ENCODE measurements around the gene MED14. TPM values are rescaled to one million over a fixed set of nuclear protein-coding genes. Genes with fewer than 3 reads are reported as not detected.

Gene MED14
- total and polyA plus RNA-seq, 2 of the 13 experiments (the other 11 are each of a cell fraction or from before 2014, with no cell fraction given) = 10.2 to 16.3 TPM

- no peak for TF ChIP-seq TIGD3 (CRISPR knock-in tag; IDR thresholded peaks at IDR 0.05; ENCODE audit: borderline replicate concordance)
- no peak for TF ChIP-seq NPAS2 (CRISPR knock-in tag; IDR thresholded peaks at IDR 0.05; ENCODE audit: borderline replicate concordance)
- no peak for TF ChIP-seq ZNF678 (CRISPR knock-in tag; IDR thresholded peaks at IDR 0.05)
- no peak for TF ChIP-seq MEIS1 (CRISPR knock-in tag; IDR thresholded peaks at IDR 0.05; ENCODE audit: borderline replicate concordance)
- no peak for TF ChIP-seq ZNF24 (IDR thresholded peaks at IDR 0.05)
- TF ChIP-seq PAF1 (CRISPR knock-in tag; IDR thresholded peaks at IDR 0.05) = no peak
- no peak for TF ChIP-seq ZNF138 (CRISPR knock-in tag; IDR thresholded peaks at IDR 0.05; ENCODE audit: low read depth)
- no peak for TF ChIP-seq ZNF20 (CRISPR knock-in tag; IDR thresholded peaks at IDR 0.05)
- no peak for TF ChIP-seq TEAD2 (CRISPR knock-in tag; IDR thresholded peaks at IDR 0.05)
- no peak for TF ChIP-seq ZBTB1 (CRISPR knock-in tag; IDR thresholded peaks at IDR 0.05; ENCODE audit: borderline replicate concordance)
- TF ChIP-seq, protein P1, sequence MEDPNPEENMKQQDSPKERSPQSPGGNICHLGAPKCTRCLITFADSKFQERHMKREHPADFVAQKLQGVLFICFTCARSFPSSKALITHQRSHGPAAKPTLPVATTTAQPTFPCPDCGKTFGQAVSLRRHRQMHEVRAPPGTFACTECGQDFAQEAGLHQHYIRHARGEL (CRISPR knock-in tag; IDR thresholded peaks at IDR 0.05) = no peak
- TF ChIP-seq NFATC3 (CRISPR knock-in tag; IDR thresholded peaks at IDR 0.05) = no peak
- peak; percentile 50; the same call in 1 of the 2 replicates for TF ChIP-seq ZSCAN21 (CRISPR knock-in tag; IDR thresholded peaks at IDR 0.05; ENCODE audit: borderline replicate concordance)
- TF ChIP-seq ZNF180 (CRISPR knock-in tag; IDR thresholded peaks at IDR 0.05; ENCODE audit: borderline replicate concordance, low read depth) = no peak
- TF ChIP-seq UBTF (CRISPR knock-in tag; IDR thresholded peaks at IDR 0.05) = peak; percentile 40; the same call in 1 of the 2 replicates
- TF ChIP-seq ZNF562 (CRISPR knock-in tag; IDR thresholded peaks at IDR 0.05; ENCODE audit: borderline replicate concordance) = no peak
- TF ChIP-seq ZNF10 (CRISPR knock-in tag; IDR thresholded peaks at IDR 0.05; ENCODE audit: borderline replicate concordance, low read depth) = no peak
- TF ChIP-seq ZBTB38 (CRISPR knock-in tag; IDR thresholded peaks at IDR 0.05) = peak; percentile 20; the same call in 1 of the 2 replicates
- no peak for TF ChIP-seq MTA3 (CRISPR knock-in tag; IDR thresholded peaks at IDR 0.05)
- TF ChIP-seq ZNF296 (CRISPR knock-in tag; conservative IDR thresholded peaks at IDR 0.05) = no peak
- no peak for TF ChIP-seq ZNF235 (CRISPR knock-in tag; IDR thresholded peaks at IDR 0.05; ENCODE audit: borderline replicate concordance)
- no peak for TF ChIP-seq ZNF431 (CRISPR knock-in tag; IDR thresholded peaks at IDR 0.05; ENCODE audit: borderline replicate concordance, low read depth)
- TF ChIP-seq, protein P2, sequence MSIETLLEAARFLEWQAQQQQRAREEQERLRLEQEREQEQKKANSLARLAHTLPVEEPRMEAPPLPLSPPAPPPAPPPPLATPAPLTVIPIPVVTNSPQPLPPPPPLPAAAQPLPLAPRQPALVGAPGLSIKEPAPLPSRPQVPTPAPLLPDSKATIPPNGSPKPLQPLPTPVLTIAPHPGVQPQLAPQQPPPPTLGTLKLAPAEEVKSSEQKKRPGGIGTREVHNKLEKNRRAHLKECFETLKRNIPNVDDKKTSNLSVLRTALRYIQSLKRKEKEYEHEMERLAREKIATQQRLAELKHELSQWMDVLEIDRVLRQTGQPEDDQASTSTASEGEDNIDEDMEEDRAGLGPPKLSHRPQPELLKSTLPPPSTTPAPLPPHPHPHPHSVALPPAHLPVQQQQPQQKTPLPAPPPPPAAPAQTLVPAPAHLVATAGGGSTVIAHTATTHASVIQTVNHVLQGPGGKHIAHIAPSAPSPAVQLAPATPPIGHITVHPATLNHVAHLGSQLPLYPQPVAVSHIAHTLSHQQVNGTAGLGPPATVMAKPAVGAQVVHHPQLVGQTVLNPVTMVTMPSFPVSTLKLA (IDR thresholded peaks at IDR 0.05) = no peak
- no peak for TF ChIP-seq NFKB2 (CRISPR knock-in tag; IDR thresholded peaks at IDR 0.05; ENCODE audit: borderline replicate concordance)
- no peak for TF ChIP-seq PRMT3 (CRISPR knock-in tag; IDR thresholded peaks at IDR 0.05; ENCODE audit: borderline replicate concordance, low read depth)
Measured at GRCh38 chrX:40647307-40648197, 87.8 kb downstream of the MED14 start, which contains the start of gene CXorf38 (continued).

All from HepG2 (cell line).